Ramos (cell line): ENCODE measurements around the gene MTSS2.

ENCODE experiments used
- in situ Hi-C: fragments of 300-500 bp; cut with MboI; formaldehyde crosslinking; loops from one replicate; pipeline ENCODE4 v1.14.3; 2022; ENCODE audit warnings: low sequenced_read_pairs; ENCODE audit not compliant: unreplicated experiment

MTSS2 gene

DNA sequence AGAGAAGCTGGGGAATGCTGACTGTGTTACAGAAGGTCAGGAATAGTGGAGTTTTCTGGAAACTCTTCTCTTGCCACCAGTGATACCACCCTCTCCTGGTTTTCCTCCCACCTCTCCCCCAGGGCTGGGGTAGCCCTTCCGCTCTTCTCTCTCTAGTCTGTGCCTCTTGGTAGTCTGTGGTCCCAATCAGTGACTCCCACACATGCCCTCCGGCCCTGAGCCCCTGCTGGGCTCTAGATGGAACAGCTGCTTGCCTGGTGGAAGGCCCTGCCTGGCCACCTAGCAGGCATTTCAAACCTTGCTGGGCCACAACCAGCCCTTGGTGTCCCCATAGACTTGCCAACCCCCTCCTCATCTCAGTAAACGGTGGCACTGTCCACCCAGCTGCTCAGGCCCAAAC lies 15.2 kb upstream of the MTSS2 start:
- in situ Hi-C loops: no loop called here

DNA sequence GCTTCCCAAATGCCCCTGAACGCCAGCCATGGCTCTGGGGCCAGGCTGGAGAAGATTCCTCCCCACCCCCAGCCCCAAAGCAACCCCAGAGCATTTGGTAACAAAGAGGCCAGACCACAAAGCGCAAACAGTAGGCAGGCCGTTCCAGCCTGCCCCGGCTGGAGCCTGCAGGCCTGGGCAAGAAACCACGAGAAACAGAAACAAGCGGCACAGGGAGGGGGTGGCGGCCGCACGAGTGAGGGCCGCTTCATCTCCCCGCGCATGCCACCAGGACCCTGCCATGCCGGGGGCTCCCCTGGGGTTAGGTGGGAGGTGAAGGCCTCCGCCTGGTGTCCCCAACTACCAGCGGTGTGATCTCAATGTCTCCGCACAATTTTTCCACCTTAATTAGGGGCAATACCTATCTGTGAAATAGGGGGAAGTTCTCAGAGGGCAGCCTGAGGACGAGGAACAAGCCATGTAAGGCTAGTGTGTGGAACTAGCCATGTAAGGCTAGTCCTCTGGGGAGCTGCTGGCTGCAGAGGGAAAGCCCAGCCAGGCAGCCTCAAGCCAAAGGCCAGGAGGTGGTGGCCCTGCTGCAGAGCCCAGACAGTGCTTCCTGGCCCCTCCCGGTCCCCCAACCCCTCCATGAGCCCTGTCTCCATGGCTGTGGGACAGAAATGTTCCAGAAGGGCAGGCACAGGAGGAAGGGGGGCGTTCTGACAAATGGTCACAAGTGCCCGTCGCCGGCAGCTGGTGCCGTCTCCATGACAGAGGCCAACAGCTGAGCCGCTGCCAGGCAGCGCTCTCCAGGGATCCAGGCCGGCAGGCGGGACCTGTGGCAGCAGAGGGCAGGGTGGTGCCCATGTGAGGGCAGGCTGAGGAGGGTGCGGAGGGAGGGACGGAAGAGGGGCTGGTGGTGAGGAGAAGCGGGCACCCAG lies 14.5 kb upstream of the MTSS2 start:
- in situ Hi-C loops: no loop called here

DNA sequence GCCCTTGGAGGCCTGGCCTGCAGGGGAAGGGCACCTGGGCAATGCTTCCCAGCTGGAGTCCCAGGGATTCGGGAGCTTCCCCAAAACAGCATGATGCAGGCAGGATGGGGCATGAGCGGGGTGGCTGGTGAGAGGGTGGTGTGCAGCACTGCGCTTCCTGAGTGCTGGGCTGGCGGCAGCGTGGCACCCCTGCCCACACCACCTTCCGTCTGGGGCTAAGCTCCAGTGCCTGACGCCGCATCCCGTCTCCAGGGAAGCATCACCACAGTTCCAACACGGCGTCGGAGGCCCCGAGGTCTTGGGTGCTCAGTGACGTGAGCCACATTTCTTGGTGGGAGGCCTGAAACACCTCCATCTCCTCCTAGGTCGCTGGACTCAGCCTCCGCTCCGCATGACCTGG lies 13.8 kb upstream of the MTSS2 start:
- in situ Hi-C loops: no loop called here

DNA sequence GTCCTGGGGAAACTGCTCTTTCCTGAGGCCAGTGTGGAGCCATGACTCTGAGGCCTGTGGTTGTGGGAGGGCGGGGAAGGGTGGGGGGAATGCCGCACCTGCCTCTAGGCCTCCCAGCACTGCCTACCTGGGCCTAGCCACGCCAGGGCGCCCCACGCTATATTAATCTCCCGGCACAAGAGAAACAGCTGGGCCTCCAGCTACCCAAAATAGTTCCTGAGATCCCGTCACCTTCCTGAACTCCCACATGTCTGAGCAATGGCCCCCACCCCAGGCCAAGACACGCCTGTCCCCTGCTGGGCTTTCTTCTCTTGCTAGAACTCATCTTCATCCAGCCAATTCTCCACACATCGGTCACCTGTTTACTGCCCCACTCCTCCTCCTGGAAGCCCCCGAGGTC lies 13.0 kb upstream of the MTSS2 start:
- in situ Hi-C loops: no loop called here

DNA sequence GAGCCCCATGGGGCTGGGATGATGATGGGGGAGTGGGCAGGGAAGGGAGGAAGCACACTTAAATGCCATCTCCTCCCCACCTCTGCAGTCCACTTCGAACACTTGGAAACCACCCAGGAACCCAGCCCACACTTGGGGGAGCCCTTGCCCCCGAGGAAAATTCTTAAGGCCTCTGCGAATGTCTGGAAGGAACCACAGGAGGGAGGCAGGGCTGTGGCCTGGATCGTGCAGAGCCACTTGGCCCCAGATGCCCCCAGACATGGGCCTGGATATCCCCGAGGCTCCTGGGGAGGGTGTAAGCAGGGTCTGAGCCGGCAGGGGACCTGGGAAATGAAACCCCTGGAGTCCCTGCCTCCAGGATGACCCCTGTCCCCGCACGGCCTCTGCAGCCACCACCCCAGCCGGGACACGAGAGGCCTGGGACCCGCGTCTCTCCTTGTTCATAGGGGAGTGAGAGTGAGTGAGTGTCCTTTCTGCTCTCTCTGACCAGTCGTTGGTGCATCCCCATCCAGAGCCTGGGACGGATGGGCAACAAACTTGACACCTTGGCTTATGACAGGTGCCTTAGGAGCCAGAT lies 11.8 kb upstream of the MTSS2 start:
- in situ Hi-C loops: no loop called here

DNA sequence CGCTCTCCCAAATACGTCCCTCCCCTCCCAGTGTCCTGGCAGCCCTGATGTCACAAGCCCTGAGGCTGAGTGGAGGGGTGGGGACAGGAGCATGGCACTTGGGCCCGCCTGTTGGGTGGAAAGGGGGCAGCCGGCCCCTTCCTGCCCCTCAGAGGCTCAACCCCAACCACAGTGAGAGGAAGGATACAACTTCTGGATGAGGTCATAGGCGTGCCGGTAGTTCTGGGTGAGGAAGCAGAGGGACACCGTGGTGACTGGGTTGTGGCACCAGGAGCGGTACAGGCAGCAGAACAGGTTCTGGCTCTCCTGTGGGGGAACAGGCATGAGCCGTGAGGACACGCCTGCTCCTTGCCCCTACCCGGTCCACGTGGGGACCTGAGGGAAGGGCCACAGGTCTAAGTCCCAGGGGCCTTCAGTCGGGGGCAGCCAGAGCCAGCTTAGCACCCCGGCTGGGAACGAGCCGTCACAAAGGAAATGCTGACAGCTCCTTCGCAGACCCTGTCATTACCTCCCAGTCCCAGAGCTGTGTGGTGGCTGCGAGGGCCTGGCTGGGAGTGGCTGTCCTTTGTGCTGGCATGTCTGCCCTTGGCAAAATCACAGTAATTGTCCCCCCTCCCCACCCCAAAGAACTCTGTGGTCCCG lies 11.2 kb upstream of the MTSS2 start:
- in situ Hi-C loops: no loop called here

DNA sequence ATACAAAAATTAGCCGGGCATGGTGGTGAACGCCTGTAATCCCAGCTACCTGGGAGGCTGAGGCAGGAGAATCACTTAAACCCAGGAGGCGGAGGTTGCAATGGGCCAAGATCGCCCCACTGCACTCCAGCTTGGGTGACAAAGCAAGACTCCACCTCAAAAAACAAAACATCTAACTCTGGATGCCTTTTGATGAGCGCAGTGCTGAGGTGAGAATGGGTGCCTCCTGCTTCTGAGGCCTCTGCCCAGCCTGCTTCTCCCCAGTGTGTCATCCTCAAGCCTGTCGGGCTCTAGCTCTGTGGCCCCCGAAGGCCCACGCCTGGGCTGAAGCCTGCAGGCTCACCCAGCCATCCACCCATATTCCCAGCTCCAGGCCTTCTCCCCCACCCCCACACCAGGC lies 10.5 kb upstream of the MTSS2 start:
- in situ Hi-C loops: no loop called here

DNA sequence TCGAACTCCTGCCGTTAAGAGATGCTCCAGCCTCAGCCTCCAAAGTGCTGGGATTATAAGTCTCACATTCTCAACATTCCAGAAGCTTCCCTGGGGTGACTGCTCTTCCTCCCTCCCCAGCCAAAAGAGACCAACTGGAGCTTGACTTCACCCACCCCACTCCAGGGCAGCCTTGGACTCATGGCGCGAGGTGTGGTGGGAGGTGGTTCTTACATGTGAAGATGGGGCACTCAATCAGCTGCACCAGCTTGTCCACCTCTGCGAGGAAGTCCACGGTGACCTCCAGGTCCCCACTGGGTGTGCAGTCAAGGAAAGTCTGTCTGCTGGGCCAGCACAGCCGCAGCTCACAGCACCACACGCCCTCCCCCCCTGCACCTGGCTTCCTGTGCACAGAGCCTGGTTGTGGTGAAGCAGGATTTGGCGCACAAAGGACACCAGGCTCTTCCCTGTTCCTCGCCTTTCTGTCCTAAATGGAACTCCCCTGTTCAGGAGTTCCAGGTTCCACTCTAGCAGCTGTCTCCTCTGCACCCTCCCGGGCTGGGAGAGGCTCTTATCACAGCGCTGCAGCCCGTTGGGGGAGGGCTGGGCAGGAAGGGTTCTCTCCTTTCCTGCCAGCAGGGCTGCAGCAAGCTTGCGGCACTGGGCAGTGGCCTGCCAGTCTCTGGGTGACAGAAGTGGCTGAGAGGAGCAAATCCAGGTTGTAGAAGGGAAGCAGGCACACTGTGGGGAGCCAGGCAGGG lies 9.6 kb upstream of the MTSS2 start:
- in situ Hi-C loops: no loop called here

DNA sequence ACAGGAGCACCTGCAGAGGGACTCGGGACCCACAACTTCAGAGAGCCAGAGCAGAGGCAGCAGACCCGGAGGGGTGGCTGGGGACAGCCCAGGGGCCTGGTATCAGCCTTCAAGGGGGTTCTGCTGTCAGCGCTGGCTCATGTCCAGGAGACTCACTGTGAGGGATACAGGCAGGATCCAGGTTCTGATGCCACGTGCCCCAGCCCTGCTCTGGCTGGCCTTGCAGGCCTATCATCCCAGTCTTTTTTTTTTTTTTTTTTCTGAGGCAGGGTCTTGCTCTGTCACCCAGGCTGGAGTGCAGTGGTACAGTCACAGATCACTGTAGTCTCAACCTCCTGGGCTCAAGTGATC lies 9.0 kb upstream of the MTSS2 start:
- in situ Hi-C loops: no loop called here

DNA sequence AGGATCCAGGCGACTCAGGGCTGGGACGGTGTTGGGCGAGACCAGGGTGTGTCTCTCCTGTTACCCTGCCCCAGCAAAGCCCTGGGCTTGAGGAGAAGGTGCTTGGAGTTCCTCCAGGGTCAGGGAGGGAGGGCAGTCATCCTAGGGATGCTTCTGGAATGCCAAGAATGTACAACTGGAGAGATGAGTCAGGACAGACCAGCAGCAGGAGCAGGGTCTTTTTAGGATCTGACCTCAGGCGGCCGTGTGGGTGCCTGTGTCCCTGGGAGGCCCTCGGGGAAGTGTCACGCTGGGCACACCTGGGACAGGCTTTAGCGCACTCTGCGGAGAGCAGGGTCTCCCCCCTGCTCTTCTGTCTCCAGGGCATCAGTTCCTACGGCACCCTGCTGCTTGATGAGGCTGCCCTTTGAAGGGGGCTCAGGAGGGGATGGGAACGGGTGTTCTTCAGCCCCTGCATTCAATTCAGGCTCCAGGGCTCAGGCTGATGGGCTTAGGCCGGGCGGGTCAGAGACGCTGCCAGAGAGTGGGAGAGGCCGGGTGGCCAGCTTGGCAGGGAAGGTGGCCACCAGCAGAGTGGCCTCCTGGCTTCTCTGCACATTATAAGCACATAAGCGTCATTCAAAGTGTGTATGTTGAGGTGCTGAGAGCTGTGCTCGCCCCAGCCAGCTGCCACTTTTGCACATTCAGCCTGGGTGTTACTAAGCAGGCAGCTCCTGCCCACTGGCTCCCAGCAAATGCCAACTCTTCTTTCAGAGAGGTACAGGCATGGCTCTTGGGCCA lies 8.4 kb upstream of the MTSS2 start:
- in situ Hi-C loops: no loop called here

DNA sequence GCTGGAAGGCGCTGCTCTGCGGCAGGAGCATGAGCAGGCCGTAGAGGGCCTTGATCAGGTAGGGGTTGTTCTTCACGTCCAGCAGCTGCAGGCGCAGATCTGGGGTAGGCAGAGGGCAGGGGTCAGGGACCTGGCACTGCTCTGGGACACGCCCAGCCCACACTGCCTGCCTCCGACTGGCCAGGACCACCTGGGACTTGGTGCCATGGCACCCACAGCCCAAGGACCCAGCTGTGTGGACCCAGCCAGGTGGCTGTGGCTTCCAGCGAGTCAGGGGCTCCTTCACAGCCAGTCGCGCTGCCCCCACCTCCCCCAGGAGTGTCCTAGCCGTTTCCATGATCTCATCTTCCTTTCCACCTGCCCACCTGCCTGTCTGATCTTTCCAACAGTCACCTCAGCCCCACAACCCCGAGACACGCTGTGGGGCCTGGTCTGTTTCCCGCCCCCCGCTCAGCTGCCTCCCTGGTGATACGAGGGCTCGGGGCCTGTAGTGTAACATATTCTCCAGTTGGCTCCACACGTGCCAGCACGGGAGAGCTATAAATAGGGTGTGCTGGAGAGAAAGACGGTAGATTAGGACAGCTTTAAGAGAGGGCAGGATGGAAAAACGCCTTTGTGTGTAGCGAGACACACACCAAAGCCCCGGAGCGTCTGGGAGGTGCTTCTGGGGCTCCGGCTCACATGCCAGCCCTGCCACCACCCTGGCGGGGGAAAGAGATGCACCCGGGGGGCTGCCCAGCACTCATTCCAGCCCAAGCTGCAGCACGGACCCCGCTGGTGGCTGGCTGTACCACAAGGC lies 7.2 kb upstream of the MTSS2 start:
- in situ Hi-C loops: no loop called here

DNA sequence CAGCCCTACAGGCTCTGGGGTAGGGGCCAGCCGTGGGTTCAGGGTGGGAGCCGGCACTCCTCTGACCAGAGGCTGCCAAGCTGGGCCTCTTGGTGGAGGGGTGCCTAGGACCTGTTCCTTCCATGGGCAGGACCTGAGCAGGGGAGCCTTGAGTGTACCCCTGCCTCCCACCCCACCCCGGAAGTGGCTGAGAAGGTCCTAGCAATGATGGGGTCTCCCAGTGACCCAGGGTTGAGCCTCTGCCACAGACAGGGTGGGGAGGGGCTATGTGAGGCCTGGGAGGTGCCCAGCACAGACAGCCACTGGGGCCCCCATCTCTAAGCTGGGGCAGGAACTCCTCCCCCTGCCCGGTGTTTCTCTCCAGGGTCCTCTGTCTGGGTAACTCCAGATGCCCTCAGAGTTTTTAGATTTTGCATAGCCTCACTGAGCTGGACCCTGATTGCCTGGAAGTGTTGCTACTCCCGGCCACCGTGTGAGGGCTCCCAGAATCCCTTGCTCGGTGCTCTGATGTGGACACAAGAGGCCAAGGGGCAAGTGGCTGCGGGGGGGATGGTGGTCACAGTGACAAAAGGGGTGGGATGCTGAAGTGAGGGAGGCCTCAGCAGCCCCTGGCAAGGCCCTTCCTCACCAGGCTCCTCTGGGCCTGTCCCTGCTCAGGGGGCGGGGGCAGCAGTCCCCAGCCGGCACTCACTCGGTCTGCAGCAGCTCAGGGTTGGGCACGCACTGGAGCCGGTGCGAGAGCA lies 6.4 kb upstream of the MTSS2 start:
- in situ Hi-C loops: no loop called here

DNA sequence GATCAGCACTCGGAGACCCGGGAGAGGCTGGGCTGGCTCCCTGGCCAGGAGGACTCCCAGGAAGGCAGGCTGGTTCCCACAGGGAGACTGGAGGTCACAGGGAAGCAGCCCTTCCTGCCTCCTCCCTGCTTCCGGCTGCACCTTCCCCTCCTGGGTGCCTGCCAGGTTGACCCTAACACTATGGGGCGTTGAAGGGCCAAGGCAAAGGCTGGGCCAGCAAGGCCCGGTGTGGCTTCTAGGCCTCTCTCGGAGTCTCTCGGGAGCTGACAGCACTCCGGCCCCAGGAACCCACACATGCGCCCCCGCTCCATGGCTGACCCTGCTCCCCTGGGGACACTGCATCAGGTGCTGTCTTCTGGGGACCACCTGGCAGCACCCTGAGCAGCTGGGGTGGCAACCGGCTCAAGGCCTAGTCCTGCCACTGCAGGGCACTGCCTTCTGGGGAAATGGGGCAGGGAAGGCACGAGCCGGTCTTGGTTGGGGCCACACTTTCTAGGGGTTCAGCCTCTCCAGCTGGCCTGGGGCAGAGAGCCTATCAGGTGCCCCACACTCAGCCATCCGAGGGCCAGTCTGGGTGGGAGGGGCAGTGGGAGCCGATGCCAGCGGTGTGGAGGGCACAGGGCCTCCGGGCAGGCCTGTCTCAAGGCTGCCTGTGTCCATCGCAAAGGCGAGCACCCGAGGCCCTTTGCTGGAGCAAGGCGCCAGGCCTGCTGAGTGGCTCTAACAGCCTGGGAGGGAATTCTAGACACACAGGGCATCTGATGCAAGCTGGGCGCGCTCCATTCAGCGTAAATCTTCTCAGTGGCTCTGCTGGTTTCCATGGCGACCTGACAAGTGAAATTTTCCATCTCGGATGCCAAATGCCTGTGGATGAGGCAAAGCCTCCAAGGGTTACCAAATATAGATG lies 5.6 kb upstream of the MTSS2 start:
- in situ Hi-C loops: no loop called here

DNA sequence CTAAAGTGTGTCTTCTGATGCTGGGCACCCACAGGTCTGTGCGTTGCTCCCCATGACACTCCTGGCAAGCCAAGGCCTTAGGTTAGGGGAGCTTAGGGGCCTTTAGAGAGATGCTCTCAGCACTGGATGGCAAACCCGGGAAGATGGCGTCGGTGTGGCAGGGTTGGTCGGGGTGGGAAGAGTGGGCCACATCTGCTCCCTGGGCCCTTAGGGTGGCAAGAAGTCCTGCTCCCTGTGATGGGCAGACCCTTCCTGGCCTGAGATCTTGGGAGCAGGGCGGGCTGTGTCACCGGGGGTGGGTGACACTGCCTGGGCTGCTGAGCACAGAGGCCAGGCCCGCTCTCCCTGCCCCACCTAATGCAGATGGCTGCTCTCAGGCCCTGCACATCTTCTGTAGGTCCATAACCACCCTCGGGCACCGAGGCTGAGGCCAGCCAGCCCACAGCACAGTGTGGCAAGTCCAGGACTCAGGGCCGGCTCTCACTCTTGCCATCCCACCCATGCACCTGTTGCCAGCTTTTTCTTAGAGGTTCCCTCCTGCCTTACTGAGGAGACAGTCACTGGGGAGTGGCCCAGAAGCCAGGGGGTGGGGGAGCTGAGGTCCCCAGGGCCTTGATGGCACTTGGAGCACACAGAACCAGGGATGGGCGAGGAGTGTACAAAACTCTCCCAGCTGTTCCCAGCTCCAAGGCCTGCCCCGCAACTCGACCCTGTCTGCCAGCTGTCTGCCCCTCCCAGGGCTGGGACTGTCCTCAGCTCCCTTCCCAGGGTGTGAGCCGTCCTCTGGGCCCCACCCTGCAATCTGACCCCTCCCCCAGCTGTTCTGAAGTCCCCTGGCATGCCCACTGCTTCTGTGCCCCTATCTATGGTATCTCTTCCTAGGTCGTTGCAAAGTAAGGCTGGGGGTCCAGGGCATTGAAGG lies 4.4 kb upstream of the MTSS2 start:
- in situ Hi-C loops: loop anchor here (5.0 kb wide), 1 partner anchor 77 kb away; no protein-coding TSS in a partner anchor

DNA sequence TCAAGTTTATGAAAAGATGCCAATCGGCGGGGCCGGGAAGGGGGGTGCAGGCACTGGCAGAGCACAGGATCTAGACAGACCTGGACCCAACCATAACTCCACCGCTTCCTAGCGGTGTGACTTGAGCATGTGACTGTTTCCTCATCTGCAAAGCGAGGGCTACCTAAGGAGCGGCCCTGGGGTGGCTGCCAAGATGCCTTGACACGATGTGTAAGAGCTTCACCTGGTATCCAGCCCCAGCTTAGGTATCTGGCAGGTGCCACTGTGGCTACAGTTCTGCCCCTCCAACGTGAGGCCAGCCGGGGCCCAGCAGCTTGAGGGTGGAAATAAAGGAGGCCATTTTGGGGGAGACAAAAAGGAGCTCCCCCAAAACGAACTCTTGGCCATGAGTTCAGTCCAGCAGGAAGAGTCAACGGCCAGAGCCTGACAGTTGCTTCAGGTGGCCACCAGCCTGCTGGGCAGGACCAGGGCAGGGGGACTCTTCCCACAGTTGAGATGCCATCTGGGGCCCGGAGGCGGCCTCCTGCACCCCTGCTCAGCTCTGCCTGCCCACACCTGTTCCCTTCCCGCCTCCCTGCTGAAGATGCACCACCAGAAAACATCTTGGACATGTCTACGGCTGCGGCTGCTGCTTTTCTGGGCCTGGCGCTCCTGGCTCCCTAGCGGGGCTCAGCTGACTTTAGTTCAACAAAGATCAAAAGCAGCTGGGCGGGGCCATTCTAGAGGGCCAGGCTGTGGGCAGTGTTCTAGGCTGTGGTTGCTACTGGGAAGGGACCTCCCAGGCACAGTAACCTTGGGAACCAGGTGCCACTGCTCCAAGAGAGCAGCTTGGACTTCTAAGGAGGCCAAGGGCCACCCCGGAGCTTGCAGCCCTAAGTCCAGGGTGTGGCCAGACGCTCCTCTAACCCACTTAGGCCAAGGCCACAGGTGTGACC lies 3.4 kb upstream of the MTSS2 start:
- in situ Hi-C loops: loop anchor here (5.0 kb wide), 1 partner anchor 78 kb away; no protein-coding TSS in a partner anchor
